Activated CD4-positive, alpha-beta T cell treated with anti-CD3 and anti-CD28 coated beads, Interleukin-2, amount 10 ng/mL, durations not matched to agents 24 days and 14 days (primary cell): ENCODE measurements around the gene ACSL1. TPM values are rescaled to one million over a fixed set of nuclear protein-coding genes. Genes with fewer than 3 reads are reported as not detected.

Experiments
- DNase-seq: peaks from one replicate; pipeline ENCODE4 v3.0.0; 2022
- H3K27ac Mint-ChIP-seq: one replicate; pipeline ENCODE4 v1.8.0; 2022; ENCODE audit warnings: mild to moderate bottlenecking, mixed read lengths
- H3K27me3 Mint-ChIP-seq: one replicate; pipeline ENCODE4 v1.8.0; 2022; ENCODE audit warnings: mixed read lengths
- H3K36me3 Mint-ChIP-seq: one replicate; pipeline ENCODE4 v1.8.0; 2022; ENCODE audit warnings: low read depth, mild to moderate bottlenecking, mixed read lengths
- H3K4me1 Mint-ChIP-seq: one replicate; pipeline ENCODE4 v1.8.0; 2021; ENCODE audit warnings: mixed read lengths
- H3K4me3 Mint-ChIP-seq: one replicate; pipeline ENCODE4 v1.8.0; 2022; ENCODE audit warnings: mild to moderate bottlenecking, moderate library complexity, mixed read lengths
- H3K9me3 Mint-ChIP-seq: one replicate; pipeline ENCODE4 v1.8.0; 2021; ENCODE audit warnings: mixed read lengths
- intact Hi-C: fragments of 100-400 bp; cut with micrococcal nuclease; formaldehyde crosslinking; loops from one replicate; pipeline ENCODE4 v1.15.1; 2023
- total RNA-seq: library from RNA; stranded (reverse); gene quantifications from 2 replicates; pipeline ENCODE4 v1.2.3, GENCODE V29; 2022

Gene ACSL1
- total RNA-seq, 1 donor from 2014 or later = 41.7 TPM

GRCh38 chr4:184762100-184762499 is 63.7 kb downstream of the ACSL1 start:
- Mint-ChIP-seq H3K36me3 (peaks cover 56% of the 10 kb centered on the region), H3K27ac (peak overlapping the region; percentile 93), H3K4me3 (peak overlapping the region; percentile 71), H3K27me3 (no peaks in the 10 kb centered on the region), H3K9me3 (peaks cover 6% of the 10 kb centered on the region), H3K4me1 (peaks cover 19% of the 10 kb centered on the region)
- intact Hi-C loops = loop anchor here (1.0 to 2.0 kb wide), 5 partner anchors 28 to 494 kb away; partner anchors contain the start of gene CENPU
- DNase-seq = peak; percentile 90

GRCh38 chr4:184760681-184761080 is 65.1 kb downstream of the ACSL1 start:
- H3K27ac Mint-ChIP-seq = peak overlapping the region; percentile 29
- H3K36me3 Mint-ChIP-seq = peaks cover 50% of the 10 kb centered on the region
- H3K27me3 Mint-ChIP-seq = no peaks in the 10 kb centered on the region
- H3K4me1 Mint-ChIP-seq = peaks cover 19% of the 10 kb centered on the region
- H3K9me3 Mint-ChIP-seq = peaks cover 6% of the 10 kb centered on the region
- no peak overlapping the region for H3K4me3 Mint-ChIP-seq
- intact Hi-C loops = no loop called here
- DNase-seq = no peak

DNA sequence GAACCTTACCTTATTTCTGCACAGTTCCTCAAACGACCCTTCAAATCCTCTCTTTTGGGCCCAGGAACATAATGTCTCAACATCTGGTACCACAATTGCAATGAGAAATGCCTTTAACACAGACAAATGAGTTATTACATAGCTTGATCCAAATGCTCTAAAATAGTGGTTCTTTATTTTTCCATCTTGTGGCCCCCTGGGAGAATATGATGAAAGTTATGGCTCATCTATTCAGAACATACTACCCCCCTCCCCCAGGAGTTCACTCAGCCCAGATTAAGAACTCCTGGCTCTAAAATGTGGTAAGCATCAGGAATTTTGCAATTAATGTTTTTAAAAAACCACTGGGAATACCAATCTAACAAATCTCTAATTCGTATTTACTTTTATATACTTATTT is 68.0 kb downstream of the ACSL1 start:
- DNase-seq = no peak
- Mint-ChIP-seq H3K27ac (no peak overlapping the region), H3K4me3 (no peak overlapping the region), H3K9me3 (peaks cover 6% of the 10 kb centered on the region), H3K36me3 (peaks cover 58% of the 10 kb centered on the region), H3K4me1 (peaks cover 14% of the 10 kb centered on the region), H3K27me3 (no peaks in the 10 kb centered on the region)
- intact Hi-C loops = no loop called here

DNA sequence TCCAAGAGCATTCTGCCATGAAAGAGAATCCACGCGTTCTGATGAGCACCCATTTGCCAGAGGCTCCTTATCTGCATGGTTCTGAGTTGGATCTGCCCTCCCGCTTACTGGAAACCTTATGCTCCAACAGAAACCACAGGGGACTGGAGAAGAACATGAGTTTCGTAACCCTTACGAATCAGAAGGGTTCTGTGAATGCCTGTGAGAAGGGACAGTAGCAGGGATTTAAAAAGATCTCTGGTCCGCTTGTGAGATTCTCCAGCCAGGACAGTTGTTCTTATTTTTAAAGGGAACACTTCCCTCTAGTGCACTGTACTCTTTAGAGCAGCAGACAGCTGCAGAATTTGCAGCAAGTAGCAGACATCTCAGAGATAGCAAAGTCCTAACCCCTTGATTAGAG is 69.4 kb downstream of the ACSL1 start:
- DNase-seq = no peak
- Mint-ChIP-seq H3K4me3 (no peak overlapping the region), H3K4me1 (peaks cover 6% of the 10 kb centered on the region), H3K36me3 (peaks cover 48% of the 10 kb centered on the region), H3K27me3 (no peaks in the 10 kb centered on the region), H3K9me3 (peaks cover 6% of the 10 kb centered on the region), H3K27ac (no peak overlapping the region)
- intact Hi-C loops = no loop called here

GRCh38 chr4:184755278-184755677 is 70.5 kb downstream of the ACSL1 start:
- intact Hi-C loops = no loop called here
- peaks cover 8% of the 10 kb centered on the region for H3K4me1 Mint-ChIP-seq

DNA sequence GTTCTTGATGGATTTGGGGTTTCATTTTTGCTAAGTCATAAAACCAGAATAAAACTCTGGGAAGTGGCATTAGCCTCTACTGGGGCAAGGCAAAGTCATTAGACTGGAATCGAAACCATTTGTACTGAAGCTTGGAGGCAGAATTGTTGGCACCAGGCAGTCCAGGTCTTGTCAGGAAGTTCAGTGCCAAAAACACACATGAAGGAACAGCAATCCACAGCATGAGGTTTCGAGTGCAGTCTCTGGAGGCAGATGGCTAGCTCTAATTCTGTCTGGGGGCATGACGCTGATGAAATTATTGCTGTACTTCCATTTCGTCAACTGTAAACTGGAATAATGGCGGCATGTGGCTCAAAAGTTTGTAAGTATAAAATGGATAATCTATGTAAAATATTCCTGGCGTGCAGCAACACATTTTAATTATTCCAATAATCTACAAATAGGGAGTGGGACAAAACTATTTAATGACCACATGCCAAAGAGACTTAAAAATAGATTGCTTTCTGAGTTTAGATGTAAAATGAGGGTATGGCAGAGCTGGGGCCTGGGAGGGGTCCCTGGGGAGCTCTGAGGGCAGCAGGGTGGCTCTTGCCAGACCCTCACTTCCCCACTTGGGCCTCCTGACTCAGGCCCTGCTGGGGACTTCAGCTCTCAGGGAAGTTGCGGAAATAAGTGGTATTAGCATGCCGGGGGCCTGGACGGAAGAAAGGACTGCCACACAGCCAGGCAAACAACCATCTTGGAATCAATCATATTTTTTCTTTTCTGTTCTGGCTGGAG is 73.1 kb downstream of the ACSL1 start:
- intact Hi-C loops = no loop called here
- Mint-ChIP-seq H3K4me3 (no peak overlapping the region), H3K4me1 (peaks cover 7% of the 10 kb centered on the region), H3K9me3 (no peaks in the 10 kb centered on the region), H3K27me3 (no peaks in the 10 kb centered on the region), H3K27ac (no peak overlapping the region), H3K36me3 (peaks cover 24% of the 10 kb centered on the region)
- DNase-seq = no peak

More at GRCh38 chr4:184755278-184755677, 70.5 kb downstream of the ACSL1 start:
- Mint-ChIP-seq H3K4me3 (no peak overlapping the region), H3K27ac (no peak overlapping the region), H3K9me3 (peaks cover 6% of the 10 kb centered on the region), H3K27me3 (no peaks in the 10 kb centered on the region), H3K36me3 (peaks cover 39% of the 10 kb centered on the region)
- DNase-seq = no peak

DNA sequence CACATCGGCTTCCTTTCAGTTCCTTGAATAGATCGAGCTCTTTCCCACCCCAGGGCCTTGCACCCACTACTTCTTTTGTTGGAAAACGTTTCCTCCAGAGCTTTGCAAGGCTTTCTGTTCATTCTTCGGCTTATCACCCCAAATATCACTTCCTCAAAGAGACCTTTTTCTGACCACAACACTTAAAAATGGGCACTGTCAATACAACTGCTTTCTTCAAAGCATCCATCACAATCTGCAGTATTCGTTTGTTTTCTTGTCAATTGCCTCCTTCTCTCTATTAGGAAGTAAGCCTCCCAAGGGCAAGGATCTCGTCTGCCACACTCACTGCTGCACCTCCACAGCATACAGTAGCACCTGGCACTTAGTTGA is 74.2 kb downstream of the ACSL1 start:
- intact Hi-C loops = no loop called here

GRCh38 chr4:184750926-184751584 is 74.7 kb downstream of the ACSL1 start:
- peaks cover 12% of the 10 kb centered on the region for H3K4me1 Mint-ChIP-seq
- H3K36me3 Mint-ChIP-seq = peaks cover 18% of the 10 kb centered on the region
- H3K27me3 Mint-ChIP-seq = no peaks in the 10 kb centered on the region
- H3K27ac Mint-ChIP-seq = peak overlapping the region; percentile 10
- H3K9me3 Mint-ChIP-seq = no peaks in the 10 kb centered on the region
- no peak overlapping the region for H3K4me3 Mint-ChIP-seq
- intact Hi-C loops = no loop called here
- DNase-seq = no peak

More for the DNA sequence above, 74.2 kb downstream of the ACSL1 start:
- H3K4me1 Mint-ChIP-seq = peaks cover 7% of the 10 kb centered on the region
- peaks cover 18% of the 10 kb centered on the region for H3K36me3 Mint-ChIP-seq
- H3K9me3 Mint-ChIP-seq = no peaks in the 10 kb centered on the region
- DNase-seq = no peak
- H3K4me3 Mint-ChIP-seq = no peak overlapping the region
- H3K27ac Mint-ChIP-seq = peak overlapping the region; percentile 10
- H3K27me3 Mint-ChIP-seq = no peaks in the 10 kb centered on the region

DNA sequence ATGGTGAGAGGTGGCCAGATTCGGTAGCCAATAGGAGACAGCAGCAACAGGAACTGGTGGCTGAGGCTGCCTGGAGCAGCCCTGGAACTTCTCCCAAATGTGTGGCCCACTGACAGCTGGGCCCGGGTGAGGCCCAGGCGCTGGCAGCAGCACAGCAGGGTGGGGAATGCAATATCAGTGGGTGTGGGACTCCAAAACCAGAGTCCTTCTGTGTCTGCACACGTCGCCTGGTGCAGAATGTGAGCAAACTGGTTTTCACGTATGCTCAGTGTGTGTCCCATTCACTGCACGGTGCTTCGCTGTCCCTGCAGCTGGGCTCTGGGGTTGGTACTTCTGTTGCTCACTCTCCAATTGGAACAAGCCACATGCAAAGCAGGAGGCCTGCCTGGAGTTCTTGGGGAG is 77.5 kb downstream of the ACSL1 start:
- Mint-ChIP-seq H3K9me3 (no peaks in the 10 kb centered on the region), H3K27me3 (no peaks in the 10 kb centered on the region), H3K36me3 (peaks cover 2% of the 10 kb centered on the region), H3K4me1 (peaks cover 15% of the 10 kb centered on the region), H3K27ac (no peak overlapping the region), H3K4me3 (no peak overlapping the region)
- no peak for DNase-seq
- intact Hi-C loops = loop anchor here (5.0 kb wide), 2 partner anchors 74 to 259 kb away; no protein-coding TSS in a partner anchor

GRCh38 chr4:184747034-184747830 is 78.5 kb downstream of the ACSL1 start:
- Mint-ChIP-seq H3K27ac (no peak overlapping the region), H3K4me1 (peaks cover 16% of the 10 kb centered on the region), H3K27me3 (peaks cover under 1% of the 10 kb centered on the region), H3K36me3 (peaks cover under 1% of the 10 kb centered on the region), H3K4me3 (no peak overlapping the region), H3K9me3 (no peaks in the 10 kb centered on the region)
- intact Hi-C loops = loop anchor here (5.0 kb wide), 2 partner anchors 75 to 260 kb away; no protein-coding TSS in a partner anchor
- DNase-seq = no peak

DNA sequence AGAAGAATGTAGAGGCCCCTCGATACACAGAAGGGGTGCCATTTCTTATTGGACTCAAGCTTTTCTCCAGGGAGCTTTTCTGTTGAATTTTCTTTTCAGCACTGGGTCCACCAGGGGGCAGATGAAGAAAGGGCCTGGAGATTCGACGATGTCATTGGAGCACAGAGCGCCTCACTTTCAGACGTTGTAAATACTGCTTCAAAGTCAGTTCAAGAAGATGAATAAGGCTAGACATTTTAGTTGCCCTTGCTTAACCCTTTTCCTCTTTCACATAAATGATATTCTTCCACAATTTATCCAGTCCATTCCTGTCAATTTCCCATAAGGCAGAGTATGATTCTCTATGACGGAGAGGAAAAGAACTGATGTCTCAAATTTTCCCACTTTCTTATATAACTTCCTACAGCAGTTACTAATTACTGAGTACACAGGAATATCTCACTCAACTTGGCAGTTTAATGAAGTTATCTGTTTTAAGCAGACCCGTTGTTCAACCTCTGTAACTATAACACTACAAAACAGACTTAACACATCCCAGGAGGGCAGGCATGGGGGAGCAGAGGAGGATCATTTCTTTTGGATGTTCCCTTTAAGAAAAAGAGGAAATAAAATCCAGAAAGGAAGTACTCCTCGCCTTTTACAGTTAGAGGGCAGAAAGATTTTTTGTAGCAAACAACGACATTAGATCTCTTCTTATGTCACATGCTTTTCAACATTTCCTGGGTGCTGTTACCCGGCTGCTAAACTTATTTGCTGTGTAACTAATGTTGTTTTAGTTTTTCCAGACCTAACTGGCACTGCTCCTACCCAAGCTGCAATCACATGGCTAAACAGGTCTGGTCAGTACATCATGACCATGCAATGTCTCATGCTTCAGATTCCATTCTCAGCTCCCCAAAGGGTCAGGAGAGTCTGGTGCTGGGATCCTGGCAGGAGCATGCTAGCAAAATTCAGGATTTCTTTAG is 79.7 kb downstream of the ACSL1 start:
- H3K27ac Mint-ChIP-seq = peak overlapping the region; percentile 32
- peaks cover 10% of the 10 kb centered on the region for H3K4me1 Mint-ChIP-seq
- H3K4me3 Mint-ChIP-seq = peak overlapping the region; percentile 15
- no peaks in the 10 kb centered on the region for H3K9me3 Mint-ChIP-seq
- peaks cover 2% of the 10 kb centered on the region for H3K36me3 Mint-ChIP-seq
- peak; percentile 93 for DNase-seq
- H3K27me3 Mint-ChIP-seq = peaks cover 1% of the 10 kb centered on the region
- intact Hi-C loops = loop anchor here (1.0 to 5.0 kb wide), 5 partner anchors 76 to 389 kb away; no protein-coding TSS in a partner anchor

DNA sequence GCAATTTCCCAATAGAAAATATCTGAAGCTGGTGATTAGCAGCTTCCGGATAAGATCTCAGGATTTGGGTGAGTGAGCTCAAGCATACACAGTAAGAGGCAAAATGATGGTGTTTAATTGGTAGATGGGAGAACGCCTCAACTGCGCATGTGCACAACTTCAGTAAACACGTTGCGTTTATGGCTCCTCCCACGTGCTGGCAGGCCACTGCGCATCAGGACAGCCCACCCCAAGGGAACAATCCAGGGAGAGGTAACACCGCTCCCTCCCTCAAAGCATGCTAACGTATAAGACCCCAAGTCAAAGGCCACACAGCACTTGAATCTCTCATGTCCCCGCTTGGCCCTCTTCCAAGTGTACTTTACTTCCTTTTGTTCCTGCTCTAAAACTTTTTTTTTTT is 81.5 kb downstream of the ACSL1 start:
- intact Hi-C loops = loop anchor here (2.0 kb wide), 1 partner anchor 391 kb away; no protein-coding TSS in a partner anchor
- Mint-ChIP-seq H3K36me3 (peaks cover 2% of the 10 kb centered on the region), H3K9me3 (no peaks in the 10 kb centered on the region), H3K4me1 (peaks cover 19% of the 10 kb centered on the region), H3K27me3 (peaks cover 1% of the 10 kb centered on the region), H3K27ac (no peak overlapping the region), H3K4me3 (no peak overlapping the region)
- no peak for DNase-seq

GRCh38 chr4:184743650-184744049 is 82.1 kb downstream of the ACSL1 start:
- Mint-ChIP-seq H3K9me3 (no peaks in the 10 kb centered on the region), H3K36me3 (peaks cover 2% of the 10 kb centered on the region), H3K27ac (no peak overlapping the region), H3K4me3 (no peak overlapping the region), H3K4me1 (peaks cover 21% of the 10 kb centered on the region), H3K27me3 (peaks cover 1% of the 10 kb centered on the region)
- intact Hi-C loops = loop anchor here (2.0 kb wide), 1 partner anchor 391 kb away; no protein-coding TSS in a partner anchor
- DNase-seq = no peak
